NT2/D1 (cell line): Measurements from ENCODE around the gene CAMK2G.

Source experiments
- SUZ12 ChIP-seq: IDR thresholded peaks from 2 replicates; pipeline ENCODE4 v1.6.1; 2011; ENCODE audit not compliant: insufficient read length, insufficient read depth; ENCODE audit errors: extremely low read depth
- YY1 ChIP-seq: IDR thresholded peaks from 2 replicates; pipeline ENCODE4 v1.6.1; 2011; ENCODE audit not compliant: insufficient read length, insufficient read depth
- ZNF274 ChIP-seq: IDR thresholded peaks from 2 replicates; pipeline ENCODE4 v1.6.1; 2011; ENCODE audit warnings: mild to moderate bottlenecking, low read depth, low read length

DNA sequence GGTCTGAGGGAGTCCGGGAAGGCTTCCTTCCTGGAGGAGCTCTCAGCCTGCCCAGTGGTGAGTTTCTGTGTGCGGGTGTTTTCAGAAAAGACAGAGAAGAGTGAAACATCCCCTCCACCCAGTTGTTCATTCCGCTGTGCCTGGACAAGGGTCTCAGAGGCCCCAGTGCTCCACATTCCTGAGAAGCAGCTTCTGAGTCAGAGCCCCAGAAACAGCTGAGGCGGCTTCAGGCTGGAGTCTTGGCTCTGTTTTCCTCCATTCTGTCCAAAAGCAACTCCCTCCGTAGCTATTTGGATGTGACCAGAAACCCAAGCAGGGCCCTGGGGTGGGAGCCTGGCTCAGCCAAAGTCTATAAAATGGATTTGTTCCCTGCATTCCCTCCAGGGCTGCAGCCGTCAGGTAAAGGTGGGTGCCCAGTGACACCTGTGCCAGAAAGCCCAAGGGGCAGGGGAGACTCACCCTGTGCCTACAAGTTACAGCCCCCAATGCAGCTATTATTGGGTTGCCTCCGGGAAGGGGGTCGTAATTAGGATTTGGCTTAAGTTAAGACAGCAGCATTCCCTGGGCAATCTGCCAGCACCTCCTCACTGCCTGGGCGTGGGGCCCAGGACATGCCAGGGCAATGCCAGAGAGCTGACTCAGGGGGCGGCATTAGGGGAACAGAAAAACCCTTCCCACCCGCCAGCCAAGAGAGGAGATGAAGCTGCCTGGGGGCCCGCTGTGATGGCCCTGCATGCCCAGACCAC lies 13.1 kb upstream of the CAMK2G start:
- TF ChIP-seq SUZ12 = no peak
- TF ChIP-seq YY1 = no peak
- no peak for TF ChIP-seq ZNF274
